Heart left ventricle (tissue), 16 donors: Measurements from ENCODE around the gene KCNQ1. TPM values are rescaled to one million over a fixed set of nuclear protein-coding genes. Genes with fewer than 3 reads are reported as not detected.

Experiments used
- ATAC-seq, 4 donors: fragments of 200-7000 bp; cut with Tn5 transposase; one replicate each; pipeline ENCODE4 v1.9.1; 2020 to 2022; ENCODE audit warnings: moderate library complexity in 4 of 4, mild to moderate bottlenecking in 3 of 4, moderate number of reproducible peaks in 1 of 4
- DNase-seq, 5 donors: peaks; one replicate each; pipeline ENCODE4 v3.0.0-alpha.2; 2020
- H3K27ac ChIP-seq, 12 donors: fragments of 200-600 bp; sonication (generic) in 4 of 12; one replicate each; pipeline versions ENCODE4 v1.5.0 to v1.8.0; 2016 to 2022; ENCODE audit warnings: mild to moderate bottlenecking in 2 of 12
- H3K27me3 ChIP-seq, 9 donors: fragments of 200-600 bp; sonication (generic) in 2 of 9; one replicate each; pipeline versions ENCODE4 v1.5.1 to v1.8.0; 2016 to 2022; ENCODE audit warnings: mild to moderate bottlenecking in 3 of 9
- H3K36me3 ChIP-seq, 9 donors: fragments of 200-600 bp; sonication (generic) in 2 of 9; one replicate each; pipeline versions ENCODE4 v1.5.0 to v1.8.0; 2018 to 2022; ENCODE audit warnings: mild to moderate bottlenecking in 2 of 9
- H3K4me1 ChIP-seq, 12 donors: fragments of 200-600 bp; sonication (generic) in 4 of 12; one replicate each; pipeline versions ENCODE4 v1.5.0 to v1.8.0; 2016 to 2022; ENCODE audit warnings: mild to moderate bottlenecking in 3 of 12
- H3K4me3 ChIP-seq, 12 donors: fragments of 200-600 bp; sonication (generic) in 4 of 12; one replicate each; pipeline versions ENCODE4 v1.5.0 to v1.8.0; 2017 to 2022; ENCODE audit warnings: mild to moderate bottlenecking in 9 of 12, moderate library complexity in 4 of 12
- H3K9me3 ChIP-seq, 12 donors: fragments of 200-600 bp; sonication (generic) in 4 of 12; one replicate each; pipeline versions ENCODE4 v1.5.0 to v1.8.0; 2016 to 2022; ENCODE audit warnings: mild to moderate bottlenecking in 1 of 12
- CTCF ChIP-seq, 12 donors: fragments of 200-600 bp; sonication (generic) in 4 of 12; IDR thresholded peaks; one replicate each; pipeline versions ENCODE4 v1.5.0 to v1.8.0; 2018 to 2022; ENCODE audit warnings: antibody characterized with exemption in 12 of 12, mild to moderate bottlenecking in 5 of 12
- POLR2A ChIP-seq, 2 donors: fragments of 450-650 bp; IDR thresholded peaks; one replicate each; pipeline ENCODE4 v1.6.1; 2017; ENCODE audit warnings: antibody characterized with exemption in 2 of 2, mild to moderate bottlenecking in 2 of 2, moderate library complexity in 2 of 2
- WGBS, 4 donors: extraction: QIAGEN DNeasy Blood & Tissue Kit in 2 of 4; methylation state at CpG; one replicate each; pipeline versions ENCODE4 v1.1.5 to v1.1.7; 2013 to 2018; 5-methylcytosine and 5-hydroxymethylcytosine counted together
- intact Hi-C, 10 donors: fragments of 100-400 bp; cut with DNase I; formaldehyde crosslinking; loops; one replicate each; pipeline versions ENCODE4 v1.11.1 to v1.14.2; 2022
- polyA plus RNA-seq, 2 donors: library from polyadenylated mRNA; stranded (reverse); fragments of 200-250 nt; gene quantifications; one replicate each; pipeline ENCODE4 v1.2.3, GENCODE V29; 2013
- total RNA-seq, 9 donors: library from RNA; depleted of rRNA in 2 of 9; stranded (reverse); fragments of >200 nt in 2 of 9; fragmentation: NEBNext Ultra II Directional in 3 of 9; extraction: Animal tissue kit (Norgen Biotek cat#: 25700) in 3 of 9; gene quantifications; one replicate each; pipeline versions ENCODE4 v1.1.0 to v1.2.4, GENCODE V29; 2016 to 2023
- donor health status: ischemic (EF 13 %, LVEDD 7.1; RV severe dilation, severe dysfunction).
- donor health status: healthy with polysubstance abuse.
- donor health status: DM: no; HTN: yes; CAD: no.
- donor health status: DM: no; HTN: no; CAD: no.
- donor health status: ischemic (EF 25% LVEDD 6.9; RV normal size, moderate dysfunction).
- donor health status: ischemic (EF 25% LVEDD 5.7; RV mildly dilated, moderate dysfunction).
- donor health status: healthy.
- donor health status: DM: yes; HTN: yes; CAD: no.
- donor health status: ischemic (EF 35%, LVEDD 5.7; RV mildly dilated, moderate dysfunction).
- donor health status: nonischemic (EF 11% LVEDD 7.7; RV severe dilation, severe dysfunction).
- donor health status: DM: yes; HTN: yes; CAD: no.
- donor health status: PGD.
- donor health status: ischemic (EF 29% LVEDD 5.4; RV normal size, mild dysfunction).
- donor health status: nonischemic (EF 23%, LVEDD 6.1; RV moderate dilation, normal function).

Gene KCNQ1
- total and polyA plus RNA-seq, 11 donors = 18.6 to 42.4 (median 31.4) TPM

GRCh38 chr11:2686360-2687222 is 241.8 kb downstream of the KCNQ1 start:
- DNase-seq (no peak), ATAC-seq (no peak)
- H3K9me3 ChIP-seq = no peaks in the 10 kb centered on the region
- H3K36me3 ChIP-seq = peaks cover 0 to 12% (median 4%) of the 10 kb centered on the region in 9 donors
- H3K4me1 ChIP-seq = peaks cover 0 to 46% (median 23%) of the 10 kb centered on the region in 12 donors
- intact Hi-C loops = loop anchor here in 1 of 10 donors (10.0 kb wide), 1 partner anchor 198 kb away; the partner anchor contains the start of gene CDKN1C
- no peak overlapping the region for H3K27ac ChIP-seq
- no peaks in the 10 kb centered on the region for H3K27me3 ChIP-seq
- 93 to 96% (median 94%) methylated on average over 7 of the region's 7 CpGs for WGBS, 4 donors
- no peak for TF ChIP-seq CTCF (IDR thresholded peaks at IDR 0.05)
- no peak for TF ChIP-seq POLR2A (IDR thresholded peaks at IDR 0.05)
- H3K4me3 ChIP-seq = no peak overlapping the region

DNA sequence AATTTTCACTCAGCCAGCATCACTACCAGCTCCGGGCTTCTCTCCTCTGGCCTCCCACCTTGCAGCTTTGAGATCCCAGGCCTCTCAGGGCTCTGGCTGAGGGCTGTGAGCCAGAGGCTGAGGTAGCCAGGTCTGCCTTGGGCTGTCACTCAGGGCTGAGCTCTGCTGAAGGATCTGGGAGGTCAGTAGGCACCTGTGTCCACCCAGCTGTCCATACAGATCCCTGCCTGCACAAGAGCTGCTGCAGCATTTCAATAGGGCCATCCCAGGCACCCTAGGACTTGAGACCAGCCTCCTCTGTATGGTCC is 242.4 kb downstream of the KCNQ1 start:
- Histone ChIP-seq H3K4me1 (peaks cover 0 to 46% (median 23%) of the 10 kb centered on the region in 12 donors), H3K36me3 (peaks cover 0 to 12% (median 4%) of the 10 kb centered on the region in 9 donors), H3K9me3 (no peaks in the 10 kb centered on the region), H3K4me3 (no peak overlapping the region), H3K27ac (peak overlapping the region in 1 of 12 donors; percentile 3), H3K27me3 (no peaks in the 10 kb centered on the region)
- no peak for DNase-seq
- no peak for ATAC-seq
- TF ChIP-seq POLR2A (IDR thresholded peaks at IDR 0.05) (no peak), CTCF (IDR thresholded peaks at IDR 0.05) (no peak)
- intact Hi-C loops = loop anchor here in 1 of 10 donors (10.0 kb wide), 1 partner anchor 198 kb away; the partner anchor contains the start of gene CDKN1C
- WGBS, 4 donors = 84 to 100% (median 98%) methylated on average over 1 of the region's 1 CpG

DNA sequence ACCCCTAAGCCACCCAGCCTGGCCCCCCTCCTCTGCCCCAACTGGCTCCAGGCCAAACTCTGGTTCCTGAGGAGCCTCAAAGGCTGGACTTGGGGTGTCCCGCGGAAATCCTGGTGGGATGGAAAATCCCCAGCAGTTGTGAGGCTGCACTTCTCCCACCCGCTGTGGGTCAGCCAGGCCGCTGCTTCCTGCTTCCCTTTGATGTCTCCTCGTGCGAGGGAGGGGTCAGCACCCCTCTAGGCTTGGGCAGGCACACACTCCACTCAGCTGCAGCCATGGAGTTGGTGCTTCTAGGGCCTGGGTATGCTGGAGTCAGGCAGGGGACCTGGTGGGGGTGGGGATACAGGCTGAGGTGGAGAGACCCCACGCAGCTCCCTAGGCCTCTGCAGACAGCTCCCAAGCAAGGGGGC is 243.0 kb downstream of the KCNQ1 start:
- no peaks in the 10 kb centered on the region for H3K27me3 ChIP-seq
- peaks cover 0 to 12% (median 1%) of the 10 kb centered on the region in 9 donors for H3K36me3 ChIP-seq
- WGBS, 4 donors = 30 to 71% (median 56%) methylated on average over 2 to 7 of the region's 7 CpGs
- intact Hi-C loops = loop anchor here in 1 of 10 donors (10.0 kb wide), 1 partner anchor 197 kb away; the partner anchor contains the start of gene CDKN1C
- ATAC-seq (peak in 2 of 4 donors; percentile 5 to 69), DNase-seq (peak in 4 of 5 donors; percentile 40 to 62 (median 45))
- no peak overlapping the region for H3K4me3 ChIP-seq
- H3K9me3 ChIP-seq = no peaks in the 10 kb centered on the region
- peaks cover 0 to 53% (median 24%) of the 10 kb centered on the region in 12 donors for H3K4me1 ChIP-seq
- peak overlapping the region in 2 of 12 donors; percentile 3 to 6 for H3K27ac ChIP-seq
- TF ChIP-seq POLR2A (IDR thresholded peaks at IDR 0.05) (no peak), CTCF (IDR thresholded peaks at IDR 0.05) (no peak)
